ENCODE data around the gene CHL1. TPM values are rescaled to one million over a fixed set of nuclear protein-coding genes. Genes with fewer than 3 reads are reported as not detected.

CHL1 gene
- total and polyA plus RNA-seq, 2 of the 8 experiments (the other 6 are each of a cell fraction or from before 2014, with no cell fraction given), result 0.05 to 0.99 TPM

DNA sequence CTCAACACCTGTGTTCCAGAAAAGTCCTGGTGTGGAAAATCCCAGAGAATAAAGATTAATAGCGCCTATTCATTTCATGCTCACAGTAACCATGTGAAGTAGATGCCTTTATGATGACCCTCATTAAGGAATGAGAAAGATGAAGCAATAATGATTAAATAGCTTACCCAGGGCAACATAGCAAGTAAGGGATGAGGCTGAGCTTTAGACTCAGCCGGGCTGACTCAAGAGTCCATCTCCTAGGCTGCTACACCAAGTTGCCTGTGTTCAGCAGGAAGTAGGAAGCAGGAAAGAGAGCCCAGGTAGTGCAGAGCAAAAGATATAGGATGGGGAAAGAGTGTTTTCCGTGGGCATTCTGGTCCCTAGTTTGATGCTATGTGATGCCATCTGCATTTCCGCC, 256.5 kb downstream of the CHL1 start:
- no peak overlapping the region for H2BK12ac ChIP-seq (ENCODE audit: low read depth, low read length)
- TF ChIP-seq POLR2A (IDR thresholded peaks at IDR 0.05; ENCODE audit: control extremely low read depth in 1 of 2, low read depth in 2 of 2, low read length in 2 of 2), result no peak
- TF ChIP-seq FOSL1 (IDR thresholded peaks at IDR 0.05; ENCODE audit: insufficient read depth, low read depth, low read length), result no peak
- TF ChIP-seq HDAC6 (IDR thresholded peaks at IDR 0.05; ENCODE audit: low read depth, low read length), result no peak
- CTCF ChIA-PET (ENCODE audit: partially characterized antibody), result interaction anchor here (1.3 kb wide), 1 partner anchor 15 kb away, joined by 5 read pairs; no protein-coding TSS in a partner anchor
- H3K9me3 ChIP-seq (ENCODE audit: insufficient read depth in 2 of 2, low read depth in 1 of 2, low read length in 1 of 2), result no peaks in the 10 kb centered on the region
- no peak overlapping the region for H3K27ac ChIP-seq (ENCODE audit: low read depth, low read length)
- H3K4me3 ChIP-seq (ENCODE audit: extremely low read depth in 1 of 4, insufficient read depth in 2 of 4, low read depth in 3 of 4, low read length in 4 of 4), result no peak overlapping the region
- H3K79me2 ChIP-seq (ENCODE audit: control insufficient read depth in 1 of 2, insufficient read depth in 2 of 2, low read length in 2 of 2), result no peaks in the 10 kb centered on the region
- no peaks in the 10 kb centered on the region for H3K27me3 ChIP-seq (replicated peaks in 1 of 4; ENCODE audit: control insufficient read depth in 3 of 4, extremely low read depth in 1 of 4, insufficient read depth in 3 of 4, low read length in 3 of 4)
- no peaks in the 10 kb centered on the region for H3K79me1 ChIP-seq (ENCODE audit: low read depth, low read length)
- no peak overlapping the region for H4K91ac ChIP-seq (replicated peaks; ENCODE audit: insufficient read length, low read length)
- no peak overlapping the region for H2BK120ac ChIP-seq (replicated peaks; ENCODE audit: low read depth, low read length)
- H2BK5ac ChIP-seq (ENCODE audit: low read depth, low read length), result no peak overlapping the region
- H3K36me3 ChIP-seq (ENCODE audit: control insufficient read depth in 2 of 4, insufficient read depth in 4 of 4, low read length in 3 of 4), result no peaks in the 10 kb centered on the region
- no peak overlapping the region for H2BK20ac ChIP-seq (ENCODE audit: low read length)
- POLR2A ChIA-PET (ENCODE audit: partially characterized antibody), result no interaction called here
- H2AK5ac ChIP-seq (ENCODE audit: low read depth, low read length), result no peak overlapping the region
- DNase-seq (ENCODE audit: low read depth in 1 of 2, low spot score in 2 of 2), result no peak
- peak overlapping the region; percentile 38; the same call in 1 of the 2 replicates for H2AFZ ChIP-seq (ENCODE audit: low read length)
- no peak overlapping the region for H4K8ac ChIP-seq (ENCODE audit: extremely low read depth, insufficient read depth, low read length)
- H3K14ac ChIP-seq (ENCODE audit: insufficient read length), result no peak overlapping the region
- no peak overlapping the region for H2BK15ac ChIP-seq (ENCODE audit: low read length)
- H3K23ac ChIP-seq (ENCODE audit: insufficient read length), result no peak overlapping the region
- H3K4me1 ChIP-seq (replicated peaks in 1 of 4; ENCODE audit: control insufficient read depth in 3 of 4, insufficient read depth in 4 of 4, low read length in 3 of 4), result peaks cover 0 to 10% (median under 1%) of the 10 kb centered on the region in 4 experiments; a peak in 4 of 7 replicates
- H4K5ac ChIP-seq (ENCODE audit: insufficient read length, low read depth, low read length), result no peak overlapping the region
- H3K56ac ChIP-seq (replicated peaks; ENCODE audit: insufficient read length, low read depth, low read length), result no peak overlapping the region
- no peaks in the 10 kb centered on the region for H4K20me1 ChIP-seq (replicated peaks in 1 of 2; ENCODE audit: control insufficient read depth in 1 of 2, insufficient read depth in 2 of 2, low read length in 2 of 2)
- no peak overlapping the region for H3K4ac ChIP-seq (replicated peaks; ENCODE audit: insufficient read length, low read depth, low read length)
- WGBS, 2 experiments (ENCODE audit: extremely low coverage in 1 of 2, insufficient coverage in 1 of 2, insufficient read length in 1 of 2, insufficient replicate concordance in 2 of 2, low coverage in 1 of 2, low lambda C conversion rate in 2 of 2, missing lambda C conversion rate in 1 of 2), result 99% methylated on average over 4 of the region's 4 CpGs; no CpG with 5 or more reads in 1 of the 2 experiments
- H3K4me2 ChIP-seq (ENCODE audit: insufficient read depth in 1 of 2, low read depth in 2 of 2, low read length in 2 of 2), result no peak overlapping the region
- H3K18ac ChIP-seq (ENCODE audit: extremely low read depth, low read length), result no peak overlapping the region
- no peak for FAIRE-seq
- H3K9ac ChIP-seq (replicated peaks in 1 of 4; ENCODE audit: extremely low read depth in 1 of 4, low read depth in 3 of 4, low read length in 3 of 4), result no peak overlapping the region
- H3K23me2 ChIP-seq (ENCODE audit: low read depth, low read length), result no peaks in the 10 kb centered on the region
